CD4-positive, alpha-beta T cell (primary cell): Measurements from ENCODE around the gene PAIP2. TPM values are rescaled to one million over a fixed set of nuclear protein-coding genes. Genes with fewer than 3 reads are reported as not detected.
A peak's percentile ranks its signal among the peaks of the same experiment; 100 is the strongest.

Source experiments
- ATAC-seq: fragments of 200-7000 bp; cut with Tn5 transposase; one replicate; pipeline ENCODE4 v1.10.0; 2022; ENCODE audit warnings: mild to moderate bottlenecking; ENCODE audit not compliant: poor library complexity
- CTCF ChIA-PET: fragments of 350-600 bp; sonication (Branson Sonifier 250); formaldehyde crosslinking; loops from one replicate; lab custom pipeline; 2021; ENCODE audit warnings: antibody characterized with exemption, inconsistent platforms; lab: Charles Lee
- POLR2A ChIA-PET: fragments of 350-600 bp; sonication (Branson Sonifier 250); formaldehyde crosslinking; loops from one replicate; lab custom pipeline; 2021; ENCODE audit warnings: antibody characterized with exemption, inconsistent platforms; lab: Charles Lee
- DNase-seq, 14 experiments: peaks; one replicate each; pipeline ENCODE4 v3.0.0-alpha.2; 2013 to 2020; ENCODE audit warnings: mixed read lengths in 2 of 14
- H3K27ac ChIP-seq, 2 donors: one replicate each; pipeline versions ENCODE4 v1.5.1 to v1.7.0; 2013; ENCODE audit warnings: low read length in 2 of 2, low read depth in 1 of 2, mild to moderate bottlenecking in 1 of 2
- H3K27me3 ChIP-seq, 2 experiments: 1 replicate in 1 of 2; 2 replicates in 1 of 2; pipeline versions ENCODE4 v1.6.1 to v1.7.0; 2013; ENCODE audit warnings: low read length in 2 of 2, control low read depth in 1 of 2, mild to moderate bottlenecking in 1 of 2, moderate library complexity in 1 of 2; ENCODE audit not compliant: insufficient read depth in 2 of 2, control insufficient read depth in 1 of 2
- H3K36me3 ChIP-seq: one replicate; pipeline ENCODE4 v1.6.1; 2013; ENCODE audit warnings: low read length, control low read depth; ENCODE audit not compliant: insufficient read depth
- H3K4me1 ChIP-seq: one replicate; pipeline ENCODE4 v1.6.1; 2013; ENCODE audit warnings: low read length, control low read depth; ENCODE audit not compliant: insufficient read depth
- H3K4me3 ChIP-seq: one replicate; pipeline ENCODE4 v1.5.1; 2013; ENCODE audit warnings: mild to moderate bottlenecking, low read length, moderate library complexity
- H3K9me3 ChIP-seq, 2 experiments: 1 replicate in 1 of 2; 2 replicates in 1 of 2; pipeline versions ENCODE4 v1.6.1 to v1.7.0; 2013; ENCODE audit warnings: low read length in 2 of 2, mild to moderate bottlenecking in 2 of 2, control low read depth in 1 of 2, moderate library complexity in 1 of 2; ENCODE audit not compliant: control insufficient read depth in 1 of 2, insufficient read depth in 1 of 2
- H3K27ac Mint-ChIP-seq: one replicate; pipeline ENCODE4 v1.8.0; 2020; ENCODE audit warnings: mixed read lengths
- H3K27me3 Mint-ChIP-seq: one replicate; pipeline ENCODE4 v1.8.0; 2021; ENCODE audit warnings: mixed read lengths
- H3K36me3 Mint-ChIP-seq: one replicate; pipeline ENCODE4 v1.8.0; 2021; ENCODE audit warnings: low read depth, mixed read lengths
- H3K4me1 Mint-ChIP-seq: one replicate; pipeline ENCODE4 v1.8.0; 2021; ENCODE audit warnings: low read depth, mixed read lengths
- H3K4me3 Mint-ChIP-seq: one replicate; pipeline ENCODE4 v1.8.0; 2020; ENCODE audit warnings: mild to moderate bottlenecking, mixed read lengths
- H3K9me3 Mint-ChIP-seq: one replicate; pipeline ENCODE4 v1.8.0; 2020; ENCODE audit warnings: mixed read lengths
- intact Hi-C, 2 experiments: fragments of 100-400 bp; cut with DNase I in 1 of 2; cut with micrococcal nuclease in 1 of 2; formaldehyde crosslinking; loops; one replicate each; pipeline versions ENCODE4 v1.15.1 to v1.9.0; 2023 to 2025; cut with DNase I, micrococcal nuclease
- total RNA-seq, 174 experiments: library from RNA in 2 of 174; stranded (reverse) in 2 of 174; gene quantifications; one replicate each; pipeline ENCODE4 v1.2.3 and lab custom pipeline; 2021 to 2026
- TF ChIP-seq, protein P1 (sequence below): fragments of 200-600 bp; IDR thresholded peaks from one replicate; pipeline ENCODE4 v1.8.0; 2022; ENCODE audit warnings: antibody characterized with exemption, mild to moderate bottlenecking

The PAIP2 gene
- total RNA-seq, 2 experiments from 2014 or later = 151 to 156 TPM

DNA sequence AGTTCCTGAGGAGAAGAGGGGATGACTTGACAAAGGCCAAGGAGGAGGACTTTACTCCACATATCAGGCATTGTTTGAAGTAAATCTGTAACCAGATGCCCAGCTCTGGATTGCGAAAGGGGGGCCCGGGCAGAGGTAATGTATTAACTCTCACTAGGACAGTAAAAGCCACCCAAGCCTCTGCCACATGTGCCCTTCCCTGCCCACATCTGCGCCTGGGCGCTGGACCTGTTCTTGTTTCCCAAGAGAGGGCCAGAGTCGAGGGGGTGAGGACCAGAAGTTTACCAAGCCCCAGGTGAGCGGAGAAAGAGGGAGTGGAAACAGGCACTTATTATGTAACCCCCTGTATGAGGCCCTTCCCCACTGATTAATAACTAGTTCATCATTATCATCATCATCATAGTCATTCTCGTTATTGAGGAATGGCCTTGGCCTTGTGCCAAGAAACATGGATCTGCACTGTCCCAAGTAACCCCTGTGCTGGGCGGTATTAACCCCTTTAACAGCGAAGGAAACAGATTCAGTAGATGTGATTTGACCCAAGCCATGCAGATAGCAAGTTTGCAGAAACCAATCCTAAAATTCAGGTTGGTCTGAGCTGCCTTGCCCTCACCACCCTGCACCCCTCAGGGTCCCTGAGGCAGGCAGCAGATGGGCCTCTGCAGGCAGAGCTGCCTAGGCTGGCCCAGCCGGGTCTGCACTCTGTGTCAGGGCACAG lies 41.8 kb downstream of the PAIP2 start, which contains the start of gene SLC23A1:
TSS of gene SLC23A1 (minus strand) at position 23 of the 718 bp plus-strand sequence. CDS start 44 bp downstream, outside the sequence.
- intact Hi-C loops = no loop called here
- ATAC-seq (no peak), DNase-seq (no peak)
- Histone ChIP-seq H3K4me1 (peaks cover 25% of the 10 kb centered on the region), H3K9me3 (no peaks in the 10 kb centered on the region), H3K4me3 (no peak within 1 kb of the TSS), H3K27ac (peak within 1 kb of the TSS in 1 of 2 donors; percentile 71), H3K27me3 (no peaks in the 10 kb centered on the region), H3K36me3 (no peaks in the 10 kb centered on the region)
- ChIA-PET POLR2A (no interaction called here), CTCF (no interaction called here)
- Mint-ChIP-seq H3K36me3 (no peaks in the 10 kb centered on the region), H3K27ac (peak within 1 kb of the TSS; percentile 27), H3K27me3 (no peaks in the 10 kb centered on the region), H3K9me3 (no peaks in the 10 kb centered on the region), H3K4me1 (peaks cover 27% of the 10 kb centered on the region), H3K4me3 (peak within 1 kb of the TSS; percentile 38)
- TF ChIP-seq, protein P1, sequence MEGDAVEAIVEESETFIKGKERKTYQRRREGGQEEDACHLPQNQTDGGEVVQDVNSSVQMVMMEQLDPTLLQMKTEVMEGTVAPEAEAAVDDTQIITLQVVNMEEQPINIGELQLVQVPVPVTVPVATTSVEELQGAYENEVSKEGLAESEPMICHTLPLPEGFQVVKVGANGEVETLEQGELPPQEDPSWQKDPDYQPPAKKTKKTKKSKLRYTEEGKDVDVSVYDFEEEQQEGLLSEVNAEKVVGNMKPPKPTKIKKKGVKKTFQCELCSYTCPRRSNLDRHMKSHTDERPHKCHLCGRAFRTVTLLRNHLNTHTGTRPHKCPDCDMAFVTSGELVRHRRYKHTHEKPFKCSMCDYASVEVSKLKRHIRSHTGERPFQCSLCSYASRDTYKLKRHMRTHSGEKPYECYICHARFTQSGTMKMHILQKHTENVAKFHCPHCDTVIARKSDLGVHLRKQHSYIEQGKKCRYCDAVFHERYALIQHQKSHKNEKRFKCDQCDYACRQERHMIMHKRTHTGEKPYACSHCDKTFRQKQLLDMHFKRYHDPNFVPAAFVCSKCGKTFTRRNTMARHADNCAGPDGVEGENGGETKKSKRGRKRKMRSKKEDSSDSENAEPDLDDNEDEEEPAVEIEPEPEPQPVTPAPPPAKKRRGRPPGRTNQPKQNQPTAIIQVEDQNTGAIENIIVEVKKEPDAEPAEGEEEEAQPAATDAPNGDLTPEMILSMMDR = no peak

DNA sequence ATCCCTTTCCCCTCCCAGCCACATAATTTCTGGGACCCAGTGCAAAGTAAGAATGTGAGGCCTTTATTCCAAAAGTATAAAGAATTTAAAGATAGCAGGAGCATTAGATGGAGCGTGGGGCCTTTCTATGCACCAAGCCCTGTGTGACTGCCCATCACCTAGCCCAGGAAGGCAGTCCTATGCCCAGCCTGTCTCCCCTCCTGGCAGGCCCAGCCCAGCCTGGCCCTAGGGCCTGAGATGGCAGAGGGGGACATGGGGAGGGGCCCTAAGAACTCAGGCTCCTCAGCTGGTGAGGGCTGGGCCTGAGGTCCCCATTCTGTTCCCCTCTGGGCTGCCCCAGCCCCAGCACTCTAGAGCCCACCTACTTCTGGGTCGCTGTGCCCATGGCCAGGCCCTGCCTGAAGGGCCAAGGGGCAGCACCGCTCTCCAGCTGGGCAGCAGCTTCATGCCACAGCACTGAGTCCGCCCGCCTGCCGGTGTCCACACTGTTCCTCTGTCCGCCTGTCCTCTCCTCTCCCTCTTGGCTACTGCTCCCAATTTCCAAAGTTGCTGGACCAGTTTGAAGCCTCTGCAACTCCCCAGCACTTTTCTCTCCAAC lies 42.4 kb downstream of the PAIP2 start:
- TF ChIP-seq, protein P1 = no peak
- DNase-seq (no peak), ATAC-seq (no peak)
- Mint-ChIP-seq H3K27me3 (no peaks in the 10 kb centered on the region), H3K4me1 (peaks cover 28% of the 10 kb centered on the region), H3K36me3 (no peaks in the 10 kb centered on the region), H3K4me3 (peak overlapping the region; percentile 38), H3K9me3 (no peaks in the 10 kb centered on the region), H3K27ac (peak overlapping the region; percentile 85)
- ChIA-PET CTCF (no interaction called here), POLR2A (interaction anchor here (1.6 kb wide), 1 partner anchor 90 kb away, joined by 6 read pairs; no protein-coding TSS in a partner anchor)
- Histone ChIP-seq H3K36me3 (no peaks in the 10 kb centered on the region), H3K27me3 (no peaks in the 10 kb centered on the region), H3K4me3 (no peak overlapping the region), H3K4me1 (peaks cover 31% of the 10 kb centered on the region), H3K9me3 (no peaks in the 10 kb centered on the region), H3K27ac (peak overlapping the region in 1 of 2 donors; percentile 71)
- intact Hi-C loops = no loop called here

DNA sequence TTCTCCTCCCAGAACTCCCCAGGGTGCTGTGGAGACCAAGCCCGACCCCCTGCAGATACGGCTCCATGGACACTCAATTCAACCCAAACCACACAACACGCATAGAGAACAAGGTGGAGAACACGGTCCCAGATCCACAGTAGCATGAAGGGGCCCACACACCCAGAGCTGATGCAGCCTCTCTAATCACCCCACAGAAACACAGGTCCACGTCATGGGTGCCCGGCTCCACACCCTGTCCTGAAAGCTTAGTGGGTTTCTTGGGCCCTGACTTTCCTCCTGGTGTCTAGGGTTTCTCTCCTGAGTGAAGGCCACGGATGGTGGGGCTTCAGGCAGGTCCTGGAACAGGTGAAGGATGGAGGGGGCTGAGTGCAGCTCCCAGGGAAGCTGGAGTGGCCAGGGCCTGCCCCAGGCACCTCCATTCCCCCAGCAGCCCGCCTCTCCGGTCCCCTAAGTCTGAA lies 43.0 kb downstream of the PAIP2 start:
- peak overlapping the region; percentile 52 for H3K4me3 ChIP-seq
- DNase-seq (no peak), ATAC-seq (no peak)
- Mint-ChIP-seq H3K36me3 (no peaks in the 10 kb centered on the region), H3K9me3 (no peaks in the 10 kb centered on the region), H3K4me3 (peak overlapping the region; percentile 87), H3K27me3 (no peaks in the 10 kb centered on the region), H3K4me1 (peaks cover 33% of the 10 kb centered on the region), H3K27ac (peak overlapping the region; percentile 85)
- H3K27me3 ChIP-seq = no peaks in the 10 kb centered on the region
- intact Hi-C loops = loop anchor here in 1 of 2 experiments (5.0 kb wide), 1 partner anchor 42 kb away; the partner anchor contains the start of gene PAIP2
- no peaks in the 10 kb centered on the region for H3K36me3 ChIP-seq
- CTCF ChIA-PET = no interaction called here
- TF ChIP-seq, protein P1 = no peak
- H3K9me3 ChIP-seq = no peaks in the 10 kb centered on the region
- H3K4me1 ChIP-seq = peaks cover 37% of the 10 kb centered on the region
- POLR2A ChIA-PET = interaction anchor here (0.7 to 1.6 kb wide), 3 partner anchors 9 to 90 kb away, joined by 4 to 6 read pairs (median 4); no protein-coding TSS in a partner anchor
- peak overlapping the region; percentile 29 to 71 for H3K27ac ChIP-seq
